Measurements from ENCODE around the gene CTIF. TPM values are rescaled to one million over a fixed set of nuclear protein-coding genes. Genes with fewer than 3 reads are reported as not detected.
A peak's percentile ranks its signal among the peaks of the same experiment; 100 is the strongest.

Gene CTIF
- total and polyA plus RNA-seq, 2 donors (not counting 1 experiment from before 2014, with no cell fraction given) = 27.2 to 28.1 TPM

DNA sequence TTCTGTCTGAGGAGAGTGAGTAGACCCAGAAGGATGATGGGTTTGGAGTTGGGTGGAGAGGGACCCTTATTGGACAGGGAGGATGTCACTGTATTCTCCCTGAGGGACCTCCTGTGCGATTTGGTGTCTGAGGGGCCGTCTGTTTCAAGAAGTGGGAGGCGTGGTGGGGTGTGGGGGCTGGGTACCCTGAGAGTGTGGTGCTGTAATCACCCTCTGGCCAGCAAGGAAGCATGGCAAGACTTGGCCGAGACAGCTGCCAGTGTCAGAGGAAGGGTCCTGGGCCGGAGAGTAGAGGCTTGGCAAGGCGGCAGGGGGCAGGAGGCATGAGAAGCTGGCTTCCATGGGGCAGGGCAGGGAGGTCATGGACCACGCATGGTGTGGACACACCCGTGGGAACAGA, 43.1 kb downstream of the CTIF start:
- TF ChIP-seq, protein P1, sequence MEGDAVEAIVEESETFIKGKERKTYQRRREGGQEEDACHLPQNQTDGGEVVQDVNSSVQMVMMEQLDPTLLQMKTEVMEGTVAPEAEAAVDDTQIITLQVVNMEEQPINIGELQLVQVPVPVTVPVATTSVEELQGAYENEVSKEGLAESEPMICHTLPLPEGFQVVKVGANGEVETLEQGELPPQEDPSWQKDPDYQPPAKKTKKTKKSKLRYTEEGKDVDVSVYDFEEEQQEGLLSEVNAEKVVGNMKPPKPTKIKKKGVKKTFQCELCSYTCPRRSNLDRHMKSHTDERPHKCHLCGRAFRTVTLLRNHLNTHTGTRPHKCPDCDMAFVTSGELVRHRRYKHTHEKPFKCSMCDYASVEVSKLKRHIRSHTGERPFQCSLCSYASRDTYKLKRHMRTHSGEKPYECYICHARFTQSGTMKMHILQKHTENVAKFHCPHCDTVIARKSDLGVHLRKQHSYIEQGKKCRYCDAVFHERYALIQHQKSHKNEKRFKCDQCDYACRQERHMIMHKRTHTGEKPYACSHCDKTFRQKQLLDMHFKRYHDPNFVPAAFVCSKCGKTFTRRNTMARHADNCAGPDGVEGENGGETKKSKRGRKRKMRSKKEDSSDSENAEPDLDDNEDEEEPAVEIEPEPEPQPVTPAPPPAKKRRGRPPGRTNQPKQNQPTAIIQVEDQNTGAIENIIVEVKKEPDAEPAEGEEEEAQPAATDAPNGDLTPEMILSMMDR (conservative IDR thresholded peaks at IDR 0.05 in 1 of 2, IDR thresholded peaks at IDR 0.05 in 1 of 2; ENCODE audit: low read depth in 1 of 2, low read length in 2 of 2) = no peak
- no peak for TF ChIP-seq EZH2 (IDR thresholded peaks at IDR 0.05; ENCODE audit: low read length, missing control alignments)

DNA sequence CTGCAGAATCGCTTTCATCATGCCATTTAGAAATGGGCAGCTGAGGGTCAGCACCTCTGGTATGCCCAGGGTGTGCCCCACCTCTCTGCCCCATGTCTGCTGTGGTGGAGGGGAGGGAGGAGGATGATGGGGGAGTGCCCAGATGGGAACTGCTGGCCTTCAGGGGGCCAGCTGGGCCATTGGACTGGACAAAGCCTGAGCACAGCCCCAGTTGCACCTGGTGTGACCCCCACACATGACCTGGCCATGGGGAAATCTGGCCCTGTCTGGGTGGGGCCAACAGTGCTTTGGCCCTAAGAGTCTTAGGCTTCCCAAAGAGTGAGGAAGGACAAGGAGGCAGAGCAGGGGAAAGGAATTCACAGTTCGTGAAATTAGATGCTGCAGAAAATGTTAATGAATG, 44.1 kb downstream of the CTIF start:
- Histone ChIP-seq H3K4me2 (ENCODE audit: extremely low read depth, insufficient read depth, low read length) (no peak overlapping the region), H3K79me2 (ENCODE audit: control insufficient read depth, insufficient read depth, low read length) (peaks cover 49% of the 10 kb centered on the region), H3K4me3 (replicated peaks in 1 of 4; ENCODE audit: control extremely low read depth in 1 of 4, insufficient read depth in 1 of 4, low read depth in 3 of 4, low read length in 4 of 4) (no peak overlapping the region), H3K27ac (ENCODE audit: insufficient read depth, low read length) (no peak overlapping the region), H3K9ac (ENCODE audit: insufficient read depth, low read length) (no peak overlapping the region), H3K9me3 (ENCODE audit: control insufficient read depth, insufficient read depth, low read depth, low read length) (no peaks in the 10 kb centered on the region), H4K20me1 (ENCODE audit: control insufficient read depth, extremely low read depth, insufficient read depth, low read length) (peaks cover 3% of the 10 kb centered on the region), H3K27me3 (ENCODE audit: control insufficient read depth, insufficient read depth, low read length) (no peaks in the 10 kb centered on the region), H2AFZ (ENCODE audit: low read length) (no peak overlapping the region), H3K4me1 (ENCODE audit: control insufficient read depth, extremely low read depth, insufficient read depth, low read length) (no peaks in the 10 kb centered on the region), H3K36me3 (ENCODE audit: control insufficient read depth, insufficient read depth, low read length) (peaks cover 3% of the 10 kb centered on the region)
- TF ChIP-seq, protein P1 (conservative IDR thresholded peaks at IDR 0.05 in 1 of 2, IDR thresholded peaks at IDR 0.05 in 1 of 2; ENCODE audit: low read depth in 1 of 2, low read length in 2 of 2) = no peak
- TF ChIP-seq EZH2 (IDR thresholded peaks at IDR 0.05; ENCODE audit: low read length, missing control alignments) = no peak
- DNase-seq (ENCODE audit: low read depth in 2 of 2) = no peak

More for the DNA sequence above, 43.1 kb downstream of the CTIF start:
- no peak overlapping the region for H3K4me2 ChIP-seq (ENCODE audit: extremely low read depth, insufficient read depth, low read length)
- H3K9ac ChIP-seq (ENCODE audit: insufficient read depth, low read length) = no peak overlapping the region
- no peaks in the 10 kb centered on the region for H3K4me1 ChIP-seq (ENCODE audit: control insufficient read depth, extremely low read depth, insufficient read depth, low read length)
- H3K79me2 ChIP-seq (ENCODE audit: control insufficient read depth, insufficient read depth, low read length) = peaks cover 51% of the 10 kb centered on the region
- no peak overlapping the region for H2AFZ ChIP-seq (ENCODE audit: low read length)
- no peak overlapping the region for H3K27ac ChIP-seq (ENCODE audit: insufficient read depth, low read length)
- DNase-seq (ENCODE audit: low read depth in 2 of 2) = no peak
- H3K9me3 ChIP-seq (ENCODE audit: control insufficient read depth, insufficient read depth, low read depth, low read length) = no peaks in the 10 kb centered on the region
- peaks cover 3% of the 10 kb centered on the region for H3K36me3 ChIP-seq (ENCODE audit: control insufficient read depth, insufficient read depth, low read length)
- no peak overlapping the region for H3K4me3 ChIP-seq (replicated peaks in 1 of 4; ENCODE audit: control extremely low read depth in 1 of 4, insufficient read depth in 1 of 4, low read depth in 3 of 4, low read length in 4 of 4)
- H3K27me3 ChIP-seq (ENCODE audit: control insufficient read depth, insufficient read depth, low read length) = no peaks in the 10 kb centered on the region
- H4K20me1 ChIP-seq (ENCODE audit: control insufficient read depth, extremely low read depth, insufficient read depth, low read length) = peaks cover 3% of the 10 kb centered on the region

DNA sequence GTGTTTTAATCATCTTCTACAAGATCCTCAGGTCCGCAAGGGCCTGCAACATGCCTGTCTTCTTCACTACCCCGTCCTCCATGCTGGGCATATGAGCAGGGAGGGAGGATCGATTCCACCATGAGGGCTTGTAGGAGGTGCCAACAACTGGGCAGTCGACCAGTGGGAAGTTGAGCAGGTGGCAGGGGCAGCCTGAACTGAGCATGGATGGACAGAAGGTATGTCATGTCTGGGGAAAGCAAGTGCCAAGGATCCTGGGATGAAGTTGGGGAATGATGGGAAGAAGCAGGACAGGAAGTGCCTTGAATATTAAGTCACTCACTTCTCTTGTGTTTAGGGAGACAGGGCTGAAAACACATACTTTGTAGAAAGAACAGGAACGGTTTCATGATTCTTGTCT, 44.7 kb downstream of the CTIF start:
- no peak overlapping the region for H2AFZ ChIP-seq (ENCODE audit: low read length)
- H3K27ac ChIP-seq (ENCODE audit: insufficient read depth, low read length) = no peak overlapping the region
- H3K4me1 ChIP-seq (ENCODE audit: control insufficient read depth, extremely low read depth, insufficient read depth, low read length) = no peaks in the 10 kb centered on the region
- peak in 1 of 2 donors; percentile 36 for DNase-seq (ENCODE audit: low read depth in 2 of 2)
- H3K36me3 ChIP-seq (ENCODE audit: control insufficient read depth, insufficient read depth, low read length) = peaks cover 3% of the 10 kb centered on the region
- H3K4me3 ChIP-seq (replicated peaks in 1 of 4; ENCODE audit: control extremely low read depth in 1 of 4, insufficient read depth in 1 of 4, low read depth in 3 of 4, low read length in 4 of 4) = no peak overlapping the region
- no peak overlapping the region for H3K9ac ChIP-seq (ENCODE audit: insufficient read depth, low read length)
- peaks cover 53% of the 10 kb centered on the region for H3K79me2 ChIP-seq (ENCODE audit: control insufficient read depth, insufficient read depth, low read length)
- peaks cover 3% of the 10 kb centered on the region for H4K20me1 ChIP-seq (ENCODE audit: control insufficient read depth, extremely low read depth, insufficient read depth, low read length)
- H3K27me3 ChIP-seq (ENCODE audit: control insufficient read depth, insufficient read depth, low read length) = no peaks in the 10 kb centered on the region
- no peak overlapping the region for H3K4me2 ChIP-seq (ENCODE audit: extremely low read depth, insufficient read depth, low read length)
- TF ChIP-seq, protein P1 (conservative IDR thresholded peaks at IDR 0.05 in 1 of 2, IDR thresholded peaks at IDR 0.05 in 1 of 2; ENCODE audit: low read depth in 1 of 2, low read length in 2 of 2) = no peak
- TF ChIP-seq EZH2 (IDR thresholded peaks at IDR 0.05; ENCODE audit: low read length, missing control alignments) = no peak
- H3K9me3 ChIP-seq (ENCODE audit: control insufficient read depth, insufficient read depth, low read depth, low read length) = no peaks in the 10 kb centered on the region
